Erythroblast (primary cell): ENCODE measurements around the gene PRXL2A.

ENCODE experiments used
- GATA1 ChIP-seq: IDR thresholded peaks from 2 replicates; pipeline ENCODE4 v1.6.1; 2011; ENCODE audit warnings: low read depth, mild to moderate bottlenecking, control low read depth, low read length, moderate library complexity
- POLR2A ChIP-seq: IDR thresholded peaks from 2 replicates; pipeline ENCODE4 v1.6.1; 2011; ENCODE audit warnings: mild to moderate bottlenecking, low read length

DNA sequence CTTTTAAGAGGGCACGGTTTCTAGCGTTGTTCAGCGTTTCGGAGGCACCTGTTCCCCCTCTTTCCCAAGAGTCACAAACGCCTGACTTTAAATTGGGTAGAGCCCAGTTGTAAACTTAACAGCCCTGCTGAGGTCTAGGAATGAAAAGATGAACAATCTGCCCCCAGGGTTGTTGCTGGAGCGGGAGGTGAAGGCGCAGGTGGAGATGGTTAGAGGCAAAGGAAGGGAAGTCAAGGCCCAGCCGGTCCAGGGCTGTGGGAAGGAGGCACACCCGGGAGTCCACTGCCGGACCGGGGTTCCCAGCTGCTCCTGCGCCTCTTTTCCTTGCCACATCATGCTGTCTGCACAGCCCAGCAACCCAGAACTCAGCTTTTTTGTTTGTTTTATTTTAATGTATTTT, 770 bp downstream of the PRXL2A start:
- TF ChIP-seq POLR2A (no peak), GATA1 (no peak)
